HG03097 (cell line): Measurements from ENCODE around the gene CASR.
A peak's percentile ranks its signal among the peaks of the same experiment; 100 is the strongest.

Experiments used
- ATAC-seq: cut with Tn5 transposase; IDR thresholded peaks from one replicate; pipeline ENCODE4 v1.9.1; 2021; ENCODE audit not compliant: unreplicated experiment, low FRiP score

CASR gene

GRCh38 chr3:122257644-122258364 is 74.3 kb downstream of the CASR start:
- ATAC-seq = no peak

- peak; percentile 80 for ATAC-seq
Observed at GRCh38 chr3:122258757-122259371, 75.4 kb downstream of the CASR start.

DNA sequence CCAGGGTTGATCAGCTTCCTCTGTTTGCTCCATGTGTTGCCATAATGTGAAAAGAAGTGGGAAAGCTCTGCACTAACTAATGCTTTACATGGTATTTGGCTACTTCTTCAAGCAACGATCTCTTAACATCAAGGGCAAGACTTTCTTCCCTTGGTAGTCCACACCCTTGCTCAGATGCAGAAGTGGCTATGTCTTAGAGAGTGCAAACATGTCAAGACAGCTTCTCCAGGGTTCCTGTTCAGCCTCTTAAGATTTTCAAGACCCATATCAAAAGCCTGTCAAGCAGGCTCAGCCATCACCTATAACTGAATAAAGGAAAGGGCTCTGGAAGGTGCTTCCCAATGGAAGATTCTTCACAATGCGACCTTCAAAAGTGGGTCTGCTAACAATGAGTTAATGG is 76.7 kb downstream of the CASR start:
- no peak for ATAC-seq

GRCh38 chr3:122263058-122263457 is 79.6 kb downstream of the CASR start:
- ATAC-seq = no peak

DNA sequence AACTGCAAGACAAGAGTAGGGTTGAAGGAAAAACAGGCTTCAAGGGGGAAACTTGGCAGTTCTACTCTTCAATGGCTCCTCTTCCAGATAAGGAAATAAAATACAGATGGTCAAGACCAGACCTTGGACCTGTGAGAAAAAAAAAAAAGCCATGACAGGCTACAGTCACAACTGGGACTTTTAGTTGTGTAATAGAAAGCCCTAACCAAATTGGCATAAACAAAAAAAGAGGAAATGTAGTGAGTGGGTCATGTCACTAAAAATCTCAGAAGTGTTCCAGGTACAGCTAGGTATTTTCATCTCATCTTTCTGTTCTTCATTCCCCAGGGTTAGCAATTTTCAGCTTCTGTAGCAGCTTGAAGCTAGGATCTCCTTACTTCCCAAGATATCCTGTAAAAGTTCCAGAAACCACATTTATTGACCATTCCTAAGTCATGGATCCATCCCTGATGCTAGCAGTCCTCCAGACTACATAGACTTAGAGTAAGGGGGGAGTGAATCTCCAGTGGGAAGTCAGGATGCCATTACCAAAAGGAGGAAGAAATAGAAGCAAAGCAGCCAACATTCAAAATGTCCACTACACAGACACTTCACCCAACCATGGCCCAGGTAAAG is 80.6 kb downstream of the CASR start:
- ATAC-seq = no peak

- ATAC-seq = no peak
Observed at GRCh38 chr3:122265957-122266356, 82.5 kb downstream of the CASR start.

DNA sequence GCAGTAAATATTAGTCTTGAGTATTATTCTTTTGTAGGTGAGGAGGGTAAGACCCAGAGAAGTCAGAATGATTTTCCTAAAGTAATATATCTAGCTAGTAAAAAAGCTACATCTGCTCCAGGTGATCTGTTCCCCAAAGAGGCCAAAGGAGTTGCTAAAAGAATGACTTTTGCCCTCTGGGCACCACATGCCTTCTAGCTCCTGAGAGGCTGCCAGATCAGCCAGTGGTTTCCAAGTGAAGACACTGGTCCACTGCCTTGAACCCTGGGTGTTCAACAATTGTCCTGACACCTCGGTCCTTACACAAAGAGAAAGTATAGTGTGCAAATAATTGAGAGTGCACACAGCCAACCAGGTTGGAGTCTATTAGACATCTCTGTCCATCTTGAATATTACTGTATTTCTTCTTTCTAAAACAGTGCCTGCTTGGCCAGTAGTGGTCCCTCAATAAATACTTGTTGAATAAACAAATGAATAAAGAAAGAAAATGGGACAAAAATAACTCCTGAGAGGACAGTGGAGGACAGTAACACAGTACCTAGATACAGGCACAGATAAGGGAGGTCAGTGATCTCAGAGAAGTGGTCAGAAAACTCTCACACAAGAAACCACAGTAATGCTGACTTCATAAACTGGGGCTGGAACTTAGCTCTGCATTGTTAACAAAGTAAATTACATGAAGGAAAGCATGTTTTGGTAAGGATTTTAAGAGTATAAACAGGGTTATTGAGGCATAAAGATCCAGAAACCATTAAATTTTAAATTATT is 85.0 kb downstream of the CASR start:
- ATAC-seq = peak; percentile 48

DNA sequence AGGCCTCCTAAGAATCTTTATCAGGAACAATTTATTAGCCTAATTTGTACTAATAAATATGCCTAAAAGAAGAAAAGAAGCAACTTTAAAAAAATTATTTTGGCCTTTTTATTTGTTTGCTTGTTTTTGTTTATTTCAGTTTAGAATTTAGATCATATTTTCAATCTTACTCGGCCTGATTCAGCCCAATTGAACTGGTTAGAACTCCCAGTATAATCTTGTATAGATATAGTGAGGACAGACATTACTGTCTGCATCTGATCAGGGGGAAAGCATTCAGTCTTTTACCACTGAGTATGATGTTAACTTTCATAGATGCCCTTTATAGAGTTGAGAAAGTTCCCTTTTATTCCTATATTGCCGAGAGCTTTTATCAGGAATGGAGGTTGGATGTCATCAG is 85.6 kb downstream of the CASR start:
- ATAC-seq = no peak

DNA sequence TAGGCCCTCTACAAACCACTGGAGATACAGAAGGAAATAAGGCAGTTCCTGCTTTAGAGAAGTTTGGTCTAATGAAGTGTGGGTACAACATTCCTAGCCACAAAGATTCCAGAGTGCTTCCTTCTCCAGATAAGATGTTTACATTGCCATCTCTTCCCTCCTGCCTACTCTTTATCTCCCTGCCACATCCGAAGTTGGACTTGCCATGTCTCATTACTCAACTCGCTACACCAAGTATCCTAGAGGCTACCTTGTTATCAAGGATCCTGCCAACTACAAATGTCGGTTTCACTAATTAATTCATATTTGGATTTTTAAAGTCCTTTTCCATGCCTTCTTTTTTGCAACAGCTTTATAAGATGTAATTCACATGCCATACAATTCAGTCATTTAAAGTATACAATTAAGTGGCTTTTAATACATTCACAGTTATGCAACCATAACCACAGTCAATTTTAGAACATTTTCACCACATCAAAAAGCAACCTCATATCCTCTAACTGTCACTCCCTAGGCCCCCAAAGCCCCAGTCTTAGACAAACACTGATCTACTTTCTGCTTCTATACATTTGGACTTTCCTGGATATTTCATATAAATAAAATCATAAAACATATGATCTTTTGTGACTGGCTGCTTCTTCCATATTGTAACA is 87.9 kb downstream of the CASR start:
- ATAC-seq = no peak

GRCh38 chr3:122272879-122273278 is 89.4 kb downstream of the CASR start:
- ATAC-seq = no peak

DNA sequence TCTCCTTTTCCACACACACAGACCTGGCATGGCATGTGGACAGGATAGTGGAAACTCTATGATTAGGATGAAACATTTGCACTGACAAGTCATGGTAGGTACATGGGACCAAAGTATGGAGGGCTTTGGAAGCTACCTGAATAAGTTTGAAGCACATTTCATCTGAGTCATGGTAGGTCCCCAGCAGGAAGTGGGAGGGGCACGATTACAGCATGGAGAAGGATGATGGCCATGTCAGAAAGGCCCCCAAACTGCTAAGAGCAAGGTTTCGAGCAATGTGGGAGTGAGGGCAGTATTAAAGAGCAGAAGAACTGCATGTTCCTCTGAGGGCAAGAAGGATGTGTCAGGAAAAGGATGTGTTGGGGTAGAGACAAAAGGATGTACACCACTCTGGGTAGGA is 90.0 kb downstream of the CASR start:
- no peak for ATAC-seq

GRCh38 chr3:122281891-122282290 is 98.4 kb downstream of the CASR start:
- no peak for ATAC-seq

GRCh38 chr3:122283796-122284445 is 100.5 kb downstream of the CASR start:
- no peak for ATAC-seq

DNA sequence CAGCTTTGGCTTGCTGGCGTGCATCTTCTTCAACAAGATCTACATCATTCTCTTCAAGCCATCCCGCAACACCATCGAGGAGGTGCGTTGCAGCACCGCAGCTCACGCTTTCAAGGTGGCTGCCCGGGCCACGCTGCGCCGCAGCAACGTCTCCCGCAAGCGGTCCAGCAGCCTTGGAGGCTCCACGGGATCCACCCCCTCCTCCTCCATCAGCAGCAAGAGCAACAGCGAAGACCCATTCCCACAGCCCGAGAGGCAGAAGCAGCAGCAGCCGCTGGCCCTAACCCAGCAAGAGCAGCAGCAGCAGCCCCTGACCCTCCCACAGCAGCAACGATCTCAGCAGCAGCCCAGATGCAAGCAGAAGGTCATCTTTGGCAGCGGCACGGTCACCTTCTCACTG is 101.0 kb downstream of the CASR start:
- no peak for ATAC-seq

DNA sequence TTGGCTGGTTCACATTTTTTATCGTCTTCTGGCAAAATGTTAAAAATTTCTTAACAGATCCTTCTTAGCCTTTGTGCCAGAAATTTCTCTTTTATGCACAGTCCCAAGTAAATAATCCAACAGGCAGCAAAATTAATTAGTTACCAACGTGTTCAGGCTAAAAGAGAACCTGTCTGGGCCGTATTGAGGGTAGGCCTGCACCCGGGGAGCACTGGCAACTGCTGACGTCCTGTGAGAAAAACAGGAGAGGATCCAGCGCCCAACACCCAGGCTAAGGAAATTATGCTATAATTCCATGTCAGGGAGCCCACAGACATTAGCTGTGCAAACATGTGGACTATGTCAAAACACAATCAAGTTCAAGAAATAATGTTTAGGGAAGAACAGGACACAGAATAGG is 110.9 kb downstream of the CASR start:
- no peak for ATAC-seq

DNA sequence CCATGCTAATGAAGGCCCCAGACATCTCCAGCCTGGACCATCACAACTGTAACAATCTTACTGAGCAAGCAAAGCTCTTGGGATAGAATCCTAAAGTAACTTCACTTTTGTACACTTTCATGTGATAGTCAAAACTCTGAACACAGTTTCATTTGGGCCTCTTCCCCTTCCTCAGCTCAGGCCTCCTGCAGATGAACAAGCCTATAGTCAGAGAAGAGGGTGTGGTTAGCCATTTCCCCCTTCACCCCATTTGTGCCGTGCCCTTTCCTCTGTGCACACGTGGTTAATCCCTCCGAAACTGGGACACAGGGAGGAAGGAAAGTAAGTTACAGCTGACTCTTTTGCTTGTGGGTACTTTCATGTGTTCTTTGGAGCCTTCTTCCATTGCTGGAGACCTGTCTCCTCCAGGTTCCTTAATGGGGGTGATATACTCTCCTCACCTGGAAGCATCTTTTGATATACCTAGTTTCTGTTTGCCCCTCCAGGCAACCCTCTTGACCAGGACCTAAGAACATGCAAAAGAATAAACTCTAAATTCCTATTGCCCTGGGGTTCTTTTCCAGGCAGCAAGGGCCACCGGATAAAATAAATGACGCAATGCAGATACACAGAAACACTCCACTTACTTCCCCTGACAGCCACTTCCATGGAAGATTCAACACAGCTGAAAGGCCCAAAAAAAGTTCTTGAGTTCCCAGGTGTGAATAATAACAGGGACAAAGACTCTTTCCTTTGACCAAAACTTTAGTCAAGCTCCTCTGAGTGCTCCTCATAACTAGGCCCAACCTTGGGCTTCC is 112.0 kb downstream of the CASR start:
- ATAC-seq = no peak

- no peak for ATAC-seq
Observed at GRCh38 chr3:122298239-122298638, 114.8 kb downstream of the CASR start.

DNA sequence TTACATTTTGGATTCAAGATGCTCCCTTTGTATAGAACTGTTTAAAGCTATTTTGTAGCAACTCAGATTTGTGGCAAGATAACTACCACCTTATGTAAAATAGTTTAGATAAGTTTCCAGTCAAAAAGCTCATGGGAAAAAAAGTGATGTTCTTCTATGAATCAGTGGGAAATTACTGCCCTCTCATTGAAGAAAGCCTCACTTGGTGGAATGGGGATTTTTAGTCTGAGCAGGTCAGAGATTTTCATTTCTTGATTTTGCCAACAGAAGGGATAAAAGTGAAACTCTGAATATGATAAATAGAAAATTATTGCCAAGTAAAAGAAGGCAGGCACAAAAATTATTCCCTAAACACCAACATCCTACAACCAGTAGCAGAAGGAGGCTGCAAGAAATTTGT is 115.7 kb downstream of the CASR start:
- no peak for ATAC-seq

GRCh38 chr3:122299872-122300460 is 116.5 kb downstream of the CASR start:
- ATAC-seq = no peak
